ENCODE measurements around the gene MC2R. TPM values are rescaled to one million over a fixed set of nuclear protein-coding genes. Genes with fewer than 3 reads are reported as not detected.

MC2R gene
- total and polyA plus RNA-seq, 2 of the 8 experiments (the other 6 are each of a cell fraction or from before 2014, with no cell fraction given): not detected

DNA sequence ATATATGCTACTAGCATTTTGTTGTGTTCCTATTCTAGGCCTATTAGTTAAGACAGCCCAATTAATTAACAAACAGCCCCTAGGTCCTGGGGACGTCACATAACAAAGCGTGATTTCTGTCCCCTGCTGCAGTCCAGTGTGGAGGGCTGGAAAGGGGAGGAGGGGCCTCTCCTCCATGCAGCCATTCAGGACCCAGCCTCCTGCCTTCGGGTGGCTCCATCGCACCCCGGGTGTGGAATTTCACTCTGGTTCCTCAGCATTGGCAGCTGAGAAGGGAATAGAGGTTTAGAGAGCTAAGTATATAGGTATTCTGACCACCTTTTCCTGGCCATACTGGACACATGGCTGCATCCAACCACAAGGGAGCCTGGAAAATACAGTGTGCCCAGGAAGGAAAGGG, 42.4 kb downstream of the MC2R start:
- WGBS, 2 experiments (ENCODE audit: extremely low coverage in 1 of 2, insufficient coverage in 1 of 2, insufficient read length in 1 of 2, insufficient replicate concordance in 2 of 2, low coverage in 1 of 2, low lambda C conversion rate in 2 of 2, missing lambda C conversion rate in 1 of 2): 71% methylated on average over 5 of the region's 5 CpGs; no CpG with 5 or more reads in 1 of the 2 experiments
- no peak for TF ChIP-seq JUN (IDR thresholded peaks at IDR 0.05; ENCODE audit: low read depth, low read length)
- TF ChIP-seq, protein P1, sequence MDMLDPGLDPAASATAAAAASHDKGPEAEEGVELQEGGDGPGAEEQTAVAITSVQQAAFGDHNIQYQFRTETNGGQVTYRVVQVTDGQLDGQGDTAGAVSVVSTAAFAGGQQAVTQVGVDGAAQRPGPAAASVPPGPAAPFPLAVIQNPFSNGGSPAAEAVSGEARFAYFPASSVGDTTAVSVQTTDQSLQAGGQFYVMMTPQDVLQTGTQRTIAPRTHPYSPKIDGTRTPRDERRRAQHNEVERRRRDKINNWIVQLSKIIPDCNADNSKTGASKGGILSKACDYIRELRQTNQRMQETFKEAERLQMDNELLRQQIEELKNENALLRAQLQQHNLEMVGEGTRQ (IDR thresholded peaks at IDR 0.05; ENCODE audit: low read length): no peak
- TF ChIP-seq SP2 (IDR thresholded peaks at IDR 0.05; ENCODE audit: low read length): no peak
- no peak for TF ChIP-seq TAF7 (optimal IDR thresholded peaks at IDR 0.05; ENCODE audit: borderline replicate concordance, low read depth, low read length)
- TF ChIP-seq SP4 (IDR thresholded peaks at IDR 0.05; ENCODE audit: low read length): no peak
- TF ChIP-seq CHD1 (IDR thresholded peaks at IDR 0.05; ENCODE audit: low read depth, low read length): no peak

More for the DNA sequence above, 42.4 kb downstream of the MC2R start:
- H3K23me2 ChIP-seq (ENCODE audit: low read depth, low read length): peaks cover 8% of the 10 kb centered on the region
- peaks cover 0 to 4% (median 1%) of the 10 kb centered on the region in 4 experiments; a peak in 3 of 7 replicates for H3K4me1 ChIP-seq (replicated peaks in 1 of 4; ENCODE audit: control insufficient read depth in 3 of 4, insufficient read depth in 4 of 4, low read length in 3 of 4)
- no peaks in the 10 kb centered on the region for H4K20me1 ChIP-seq (replicated peaks in 1 of 2; ENCODE audit: control insufficient read depth in 1 of 2, insufficient read depth in 2 of 2, low read length in 2 of 2)
- no peak overlapping the region for H3K9ac ChIP-seq (replicated peaks in 1 of 4; ENCODE audit: extremely low read depth in 1 of 4, low read depth in 3 of 4, low read length in 3 of 4)
- H3K79me1 ChIP-seq (ENCODE audit: low read depth, low read length): no peaks in the 10 kb centered on the region
- H2BK20ac ChIP-seq (ENCODE audit: low read length): no peak overlapping the region
- H3K4me2 ChIP-seq (ENCODE audit: insufficient read depth in 1 of 2, low read depth in 2 of 2, low read length in 2 of 2): no peak overlapping the region
- no peak overlapping the region for H3K23ac ChIP-seq (ENCODE audit: insufficient read length)
- no peak overlapping the region for H2BK12ac ChIP-seq (ENCODE audit: low read depth, low read length)
- POLR2A ChIA-PET (ENCODE audit: partially characterized antibody): no interaction called here
- H3K36me3 ChIP-seq (ENCODE audit: control insufficient read depth in 2 of 4, insufficient read depth in 4 of 4, low read length in 3 of 4): no peaks in the 10 kb centered on the region
- peaks cover 2 to 28% (median 22%) of the 10 kb centered on the region in 4 experiments for H3K27me3 ChIP-seq (replicated peaks in 1 of 4; ENCODE audit: control insufficient read depth in 3 of 4, extremely low read depth in 1 of 4, insufficient read depth in 3 of 4, low read length in 3 of 4)
- no peak overlapping the region for H3K14ac ChIP-seq (ENCODE audit: insufficient read length)
- H3K79me2 ChIP-seq (ENCODE audit: control insufficient read depth in 1 of 2, insufficient read depth in 2 of 2, low read length in 2 of 2): no peaks in the 10 kb centered on the region
- no peaks in the 10 kb centered on the region for H3K9me3 ChIP-seq (ENCODE audit: insufficient read depth in 2 of 2, low read depth in 1 of 2, low read length in 1 of 2)
- H3K4ac ChIP-seq (replicated peaks; ENCODE audit: insufficient read length, low read depth, low read length): no peak overlapping the region
- H2AK5ac ChIP-seq (ENCODE audit: low read depth, low read length): no peak overlapping the region
- no peak overlapping the region for H2BK15ac ChIP-seq (ENCODE audit: low read length)
- no peak overlapping the region for H3K27ac ChIP-seq (ENCODE audit: low read depth, low read length)
- CTCF ChIA-PET (ENCODE audit: partially characterized antibody): interaction anchor here (0.8 to 1.4 kb wide), 3 partner anchors 8 to 60 kb away, joined by 3 read pairs; no protein-coding TSS in a partner anchor
- H2BK120ac ChIP-seq (replicated peaks; ENCODE audit: low read depth, low read length): no peak overlapping the region
- H4K91ac ChIP-seq (replicated peaks; ENCODE audit: insufficient read length, low read length): no peak overlapping the region
- no peak overlapping the region for H3K18ac ChIP-seq (ENCODE audit: extremely low read depth, low read length)
- H3K4me3 ChIP-seq (ENCODE audit: extremely low read depth in 1 of 4, insufficient read depth in 2 of 4, low read depth in 3 of 4, low read length in 4 of 4): no peak overlapping the region
- no peak overlapping the region for H2AFZ ChIP-seq (ENCODE audit: low read length)
- FAIRE-seq: no peak
- DNase-seq (ENCODE audit: low read depth in 1 of 2, low spot score in 2 of 2): no peak
- no peak overlapping the region for H2BK5ac ChIP-seq (ENCODE audit: low read depth, low read length)
- H4K8ac ChIP-seq (ENCODE audit: extremely low read depth, insufficient read depth, low read length): no peak overlapping the region
- no peak overlapping the region for H4K5ac ChIP-seq (ENCODE audit: insufficient read length, low read depth, low read length)
- no peak overlapping the region for H3K56ac ChIP-seq (replicated peaks; ENCODE audit: insufficient read length, low read depth, low read length)
